Left hindlimb (tissue), 1 donor: ENCODE data around the gene GP1BB.
"Not testable (repeated sequence)": the region's sequence is repeated elsewhere in the genome, so short reads cannot be mapped to it uniquely, and the experiment has no call there.

ENCODE experiments used
- DNase-seq: peaks from one replicate; pipeline ENCODE4 v3.0.0-alpha.2; 2018

The GP1BB gene

DNA sequence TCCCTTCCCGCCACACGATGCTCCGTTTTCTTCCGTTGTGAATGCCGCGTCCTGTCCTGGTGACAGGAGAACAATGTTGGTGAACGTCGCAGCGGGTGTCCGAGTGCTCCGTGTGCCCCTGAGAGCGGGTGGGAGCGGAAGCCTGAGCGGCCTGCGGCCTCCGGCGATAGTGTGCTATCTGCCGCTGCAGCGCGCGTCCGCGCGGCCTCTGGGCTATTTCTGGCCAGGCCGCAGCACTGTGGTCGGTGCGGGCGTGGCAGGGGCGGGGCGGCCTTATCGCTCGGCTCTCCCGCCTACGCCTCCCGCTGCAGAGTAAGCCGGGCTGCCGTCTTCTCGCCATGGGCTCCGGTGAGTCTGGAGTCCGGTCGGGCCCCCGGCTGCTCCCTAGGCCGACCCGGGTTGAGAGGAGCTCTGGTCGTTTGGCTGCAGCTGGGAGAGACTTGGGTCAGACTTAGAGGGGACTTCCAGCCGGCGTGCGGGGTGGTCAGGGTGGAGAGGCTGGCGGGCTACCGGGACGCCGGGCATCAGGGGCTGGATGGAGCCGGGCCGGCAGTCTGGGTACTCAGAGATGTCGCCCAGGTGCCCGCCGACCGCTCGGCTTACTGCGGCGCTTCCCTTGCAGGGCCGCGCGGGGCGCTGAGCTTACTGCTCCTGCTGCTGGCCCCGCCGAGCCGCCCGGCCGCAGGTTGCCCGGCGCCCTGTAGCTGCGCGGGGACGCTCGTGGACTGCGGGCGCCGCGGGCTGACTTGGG lies at the start of gene GP1BB:
Gene GP1BB, plus strand, starts transcription at position 308 of the 751 bp plus-strand sequence. Its CDS starts 31 bp downstream, at position 339.
- peak; percentile 45 for DNase-seq

DNA sequence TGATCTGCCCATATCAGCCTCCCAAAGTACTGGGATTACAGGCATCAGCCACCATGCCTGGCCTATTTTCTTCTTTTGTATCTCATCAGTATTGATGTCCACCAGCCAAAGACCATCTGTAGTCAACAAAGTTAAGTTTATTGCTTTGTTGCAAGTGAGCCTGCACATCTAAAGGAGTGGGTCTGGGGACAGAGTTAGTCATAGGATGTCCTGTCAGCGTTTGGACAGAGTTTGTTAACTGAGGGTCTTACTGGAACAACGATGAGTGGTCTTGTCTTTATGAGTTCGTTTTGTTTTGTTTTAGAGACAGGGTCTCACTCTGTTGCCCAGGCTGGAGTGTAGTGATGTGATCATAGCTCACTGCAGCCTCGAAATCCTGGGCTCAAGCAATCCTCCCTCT lies 49.7 kb upstream of the GP1BB start:
- DNase-seq, result no peak

DNA sequence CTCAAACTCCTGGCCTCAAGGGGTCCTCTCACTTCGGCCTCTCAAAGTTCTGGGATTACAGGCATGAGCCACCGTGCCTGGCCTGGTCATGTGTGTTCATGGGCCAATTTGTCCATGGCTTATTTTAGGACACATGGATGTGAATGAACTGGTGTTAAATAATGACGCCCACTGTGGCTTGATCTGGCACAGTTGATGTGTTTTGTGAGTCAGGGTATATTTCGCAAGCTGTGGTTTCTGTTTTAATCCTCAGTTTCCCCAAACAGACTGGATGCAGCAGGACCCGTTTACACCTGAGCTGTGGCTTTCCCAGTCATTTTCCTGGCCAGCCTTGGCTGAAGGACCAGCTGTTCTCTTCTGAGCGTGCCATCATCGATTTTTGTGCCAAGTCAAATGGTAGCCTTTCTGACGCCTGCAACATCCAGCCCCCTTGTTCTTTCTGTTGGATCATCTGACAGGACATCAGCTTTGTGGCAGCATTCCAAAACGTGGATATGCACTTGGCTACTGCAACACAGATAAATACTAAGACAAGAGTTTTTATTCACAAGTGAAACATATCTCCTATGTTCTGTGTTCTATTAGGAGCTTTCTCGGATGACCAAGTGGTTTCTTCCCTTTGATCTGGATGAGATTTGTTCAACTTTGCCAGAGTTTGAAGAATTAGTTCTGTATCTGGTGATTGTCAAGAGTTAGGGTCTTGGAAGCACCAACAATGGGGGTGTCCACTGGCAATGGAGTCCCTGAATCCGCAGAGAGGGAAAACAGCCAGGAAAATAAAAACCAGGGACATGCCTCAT lies 49.0 kb upstream of the GP1BB start:
- DNase-seq, result no peak

DNA sequence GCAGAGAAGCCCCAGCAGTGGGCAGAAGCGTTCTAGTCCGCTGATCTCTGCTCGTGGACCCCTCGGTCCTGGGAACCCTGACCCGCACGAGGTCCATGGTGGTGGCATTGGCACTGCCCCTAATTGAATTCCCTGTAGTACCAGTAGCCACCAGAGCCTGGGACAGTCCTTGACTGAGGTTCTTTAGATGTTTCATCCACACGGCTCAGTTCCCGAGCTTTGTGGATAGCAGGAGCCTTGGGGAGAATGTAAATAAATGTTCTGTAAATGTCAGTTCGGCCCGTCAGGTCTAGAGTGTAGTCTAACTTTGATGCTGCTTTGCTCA lies 48.4 kb upstream of the GP1BB start:
- no peak for DNase-seq

DNA sequence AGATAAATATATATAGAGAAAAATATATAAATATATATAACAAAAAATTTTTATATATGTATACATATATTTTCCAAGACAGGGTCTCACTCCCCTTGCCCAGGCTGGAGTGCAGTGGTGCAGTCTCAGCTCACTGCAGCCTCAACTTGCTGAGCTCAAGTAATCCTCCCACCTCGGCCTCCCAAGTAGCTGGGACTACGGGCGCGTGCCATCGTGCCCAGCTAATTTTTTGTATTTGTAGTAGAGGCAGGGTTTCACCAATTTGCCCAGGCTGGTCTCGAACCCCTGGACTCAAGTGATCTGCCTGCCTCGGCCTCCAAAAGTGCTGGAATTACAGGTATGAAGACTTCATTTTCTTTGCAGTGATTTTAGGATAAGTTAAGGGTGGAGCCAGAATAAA lies 47.9 kb upstream of the GP1BB start:
- DNase-seq, result no peak

DNA sequence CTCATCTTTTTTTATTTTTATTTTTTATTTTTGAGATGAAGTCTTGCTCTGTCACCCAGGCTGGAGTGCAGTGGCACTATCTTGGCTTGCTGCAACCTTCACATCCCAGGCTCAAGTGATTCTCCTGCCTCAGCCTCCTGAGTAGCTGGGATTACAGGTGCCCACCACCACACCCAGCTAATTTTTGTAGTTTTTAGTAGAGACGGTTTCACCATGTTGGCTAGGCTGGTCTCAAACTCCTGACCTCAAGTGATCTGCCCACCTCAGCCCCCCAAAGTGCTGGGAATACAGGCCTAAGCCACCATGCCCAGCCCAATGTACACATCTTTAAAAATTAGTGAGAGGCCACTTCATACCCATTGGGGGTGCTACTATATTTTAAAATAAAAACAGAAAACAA lies 46.9 kb upstream of the GP1BB start:
- not testable (repeated sequence) for DNase-seq

DNA sequence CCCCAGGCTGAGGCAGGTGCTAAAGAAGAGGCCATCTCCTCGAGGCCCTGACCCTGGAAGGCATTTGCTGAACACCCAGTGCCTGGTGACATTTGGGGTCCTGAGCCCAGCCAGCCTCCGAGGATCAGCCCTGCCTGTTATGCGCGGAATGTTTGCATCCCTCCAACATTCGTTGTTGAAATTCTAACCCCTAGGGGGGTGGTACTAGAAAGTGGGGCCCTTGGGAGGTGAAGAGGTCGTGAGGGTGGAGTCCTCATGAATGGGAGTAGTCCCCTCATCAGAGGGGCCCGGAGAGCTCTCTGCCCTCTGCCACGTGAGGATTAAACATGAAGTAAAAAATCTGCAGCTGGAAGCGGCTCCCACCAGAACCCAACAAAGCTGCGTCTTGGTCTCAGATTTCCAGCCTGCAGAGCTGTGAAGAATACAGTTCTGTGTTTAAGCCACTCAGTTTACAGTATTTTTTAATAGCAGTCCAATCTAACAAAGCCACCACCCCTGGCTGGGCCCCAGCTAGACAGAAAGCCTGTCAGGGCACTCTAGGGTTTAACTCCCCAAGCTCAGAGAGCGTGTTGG lies 44.3 kb upstream of the GP1BB start:
- no peak for DNase-seq

DNA sequence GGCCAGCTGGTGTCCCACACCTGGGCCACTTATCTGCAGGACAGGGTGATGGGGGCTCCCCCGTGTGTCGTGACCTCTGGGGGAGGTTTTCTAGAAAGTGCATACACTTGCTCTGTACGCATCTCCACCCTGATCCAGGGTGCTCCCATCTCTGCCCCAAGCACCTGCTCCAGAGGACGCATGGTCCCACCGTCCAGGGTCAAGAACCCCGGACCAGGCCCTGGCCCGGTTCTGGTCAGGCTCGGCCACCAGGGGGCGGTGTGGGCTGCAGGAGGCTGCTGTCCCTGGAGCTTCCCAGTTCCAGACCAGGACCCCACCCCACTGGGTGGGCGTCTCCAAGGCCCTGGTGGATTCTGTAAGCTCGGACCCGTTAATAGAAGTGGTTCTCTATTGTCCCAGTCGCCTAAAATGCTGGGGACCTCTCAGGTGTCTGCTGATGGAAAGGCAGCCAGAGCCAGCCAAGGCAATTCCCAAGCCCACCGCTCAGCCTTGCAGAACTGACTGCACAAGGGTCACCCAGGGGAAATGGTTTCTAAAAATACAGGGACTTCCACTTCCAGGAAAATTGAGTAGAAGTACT lies 43.7 kb upstream of the GP1BB start:
- no peak for DNase-seq

DNA sequence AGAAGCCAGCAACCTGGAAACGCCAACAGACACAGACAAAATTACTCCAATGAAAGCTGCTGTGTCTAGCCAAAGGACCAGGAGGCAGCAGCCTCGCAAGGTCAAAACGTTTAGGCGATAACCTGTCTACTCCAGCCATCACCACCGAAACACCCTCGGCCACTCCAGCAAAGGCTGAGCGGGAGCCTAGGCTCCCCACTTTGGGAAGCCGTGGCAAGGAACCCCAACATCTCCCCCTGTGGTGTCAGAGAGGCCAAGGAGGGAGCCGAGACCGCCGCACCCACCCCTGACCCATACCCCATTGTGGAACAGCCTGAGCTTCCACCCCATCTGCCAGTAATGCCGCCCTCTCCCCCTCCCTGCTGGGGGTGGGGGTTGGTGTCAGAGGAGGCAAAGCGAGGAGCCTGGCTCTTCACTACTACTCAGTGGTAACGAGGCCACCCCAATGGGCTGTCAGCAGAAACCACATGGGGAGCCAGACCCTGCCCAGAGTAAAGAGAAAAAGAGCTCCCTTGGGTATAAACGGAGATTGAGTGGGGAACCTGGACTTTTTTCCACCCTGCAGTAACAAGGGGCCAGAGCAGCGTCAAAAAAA lies 43.0 kb upstream of the GP1BB start:
- no peak for DNase-seq

DNA sequence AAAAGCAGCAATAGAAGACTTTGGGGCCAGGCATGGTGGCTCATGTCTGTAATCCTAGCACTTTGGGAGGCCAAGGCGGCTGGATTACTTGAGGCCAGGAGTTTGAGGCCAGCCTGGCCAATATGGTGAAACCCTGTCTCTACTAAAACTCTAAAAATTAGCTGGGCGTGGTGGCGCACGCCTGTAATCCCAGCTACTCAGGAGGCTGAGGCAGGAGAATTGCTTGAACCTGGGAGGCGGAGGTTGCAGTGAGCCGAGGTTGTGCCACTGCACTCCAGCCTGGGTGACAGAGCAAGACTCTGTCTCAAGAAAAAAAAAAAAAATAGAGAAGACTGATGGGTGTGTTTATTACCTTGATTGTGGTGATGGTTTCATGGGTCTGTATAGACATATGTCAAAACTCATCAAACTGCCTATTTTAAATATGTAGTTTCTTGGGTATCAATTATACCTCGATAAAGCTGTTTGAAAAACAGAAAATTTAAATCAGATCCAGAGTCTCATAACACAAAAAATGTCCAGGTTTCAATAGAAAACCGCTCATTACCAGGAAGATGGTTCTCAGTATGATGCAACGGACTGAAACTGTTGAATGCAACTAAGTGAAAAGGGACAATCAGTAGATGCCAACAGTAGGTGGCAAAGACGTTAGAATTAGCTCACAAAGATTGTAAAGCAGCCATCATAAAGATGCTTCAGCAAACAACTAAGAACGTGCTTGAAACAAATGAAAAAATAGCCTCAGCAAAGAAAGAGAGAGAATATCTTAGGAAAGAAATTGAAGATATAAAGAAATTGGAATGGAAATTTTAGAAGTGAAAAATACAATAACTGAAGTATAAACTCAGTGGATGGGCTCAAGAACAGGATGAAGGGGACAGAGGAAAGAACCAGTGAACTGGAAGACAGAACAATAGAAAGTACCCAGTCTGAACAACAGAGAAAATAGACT lies 42.2 kb upstream of the GP1BB start:
- DNase-seq, result no peak

DNA sequence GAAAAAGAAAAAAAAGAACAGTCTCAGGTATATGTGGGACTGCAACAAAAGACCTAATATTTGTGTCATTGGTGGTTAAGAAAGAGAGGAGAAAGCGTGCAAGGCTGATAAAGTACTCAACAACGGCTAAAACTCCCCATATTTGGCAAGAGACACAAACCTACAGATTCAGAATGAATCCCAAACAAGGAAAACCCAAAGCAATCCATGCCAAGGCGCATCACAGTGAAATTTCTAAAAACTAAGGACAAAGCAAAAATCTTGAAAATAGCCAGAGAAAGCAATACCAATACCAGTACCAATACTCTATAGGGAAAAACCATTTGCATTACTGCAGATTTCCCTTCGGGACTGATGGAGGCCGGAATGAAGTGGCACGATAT lies 41.5 kb upstream of the GP1BB start:
- no peak for DNase-seq

DNA sequence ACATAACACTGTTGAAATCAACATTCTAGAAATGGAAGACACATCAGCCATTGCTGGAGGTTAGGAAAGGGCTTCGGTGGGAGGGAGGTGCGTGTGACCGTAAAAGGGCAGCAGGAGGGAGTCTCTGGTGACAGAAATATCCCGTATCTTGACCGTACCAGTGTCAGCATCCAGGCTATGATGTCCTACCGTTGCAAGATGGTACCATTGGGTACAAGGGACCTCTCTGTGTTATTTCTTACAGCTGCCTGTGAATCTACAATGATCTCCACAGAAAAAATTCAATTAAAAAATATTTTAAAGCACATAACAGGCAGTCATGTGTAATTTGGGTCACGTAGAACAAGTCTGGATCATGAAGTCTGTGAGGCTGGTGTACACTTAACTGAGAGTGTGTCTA lies 36.4 kb upstream of the GP1BB start:
- DNase-seq, result no peak

DNA sequence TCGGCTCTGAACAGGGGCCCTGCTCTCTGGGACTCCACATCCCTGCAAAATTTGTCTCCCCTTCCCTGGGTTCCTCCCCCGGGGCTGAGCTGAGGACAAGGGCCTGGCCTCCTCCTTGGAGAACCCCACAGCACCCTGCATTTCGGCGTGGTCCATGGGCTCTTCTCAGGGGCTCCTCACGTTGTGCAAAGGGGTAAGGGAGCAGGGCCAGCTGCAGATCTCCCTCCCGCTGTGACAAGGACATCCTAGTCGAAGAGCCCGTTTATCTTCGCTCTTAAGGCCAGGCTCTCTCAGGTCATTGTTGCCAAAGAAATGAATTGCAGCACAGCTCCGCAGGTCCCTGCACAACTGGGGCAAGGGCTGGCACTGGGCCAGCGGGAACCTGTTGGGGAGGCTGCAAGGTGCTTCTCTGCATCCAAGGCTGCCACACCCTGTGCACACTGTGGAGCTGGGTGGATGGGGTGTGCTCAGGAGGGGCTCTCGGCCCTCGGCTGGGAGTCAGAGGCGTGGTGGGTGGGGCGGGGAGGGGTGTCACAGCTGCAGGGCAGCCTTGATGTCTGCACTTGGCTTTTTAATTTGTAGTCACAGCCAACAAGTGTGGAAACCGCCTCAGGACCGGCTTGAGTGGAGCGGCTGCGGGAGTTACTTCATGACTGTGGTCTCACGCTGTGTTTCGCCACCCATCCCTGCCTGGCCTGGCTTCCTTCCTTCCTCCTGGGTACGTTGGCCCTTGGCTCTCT lies 35.6 kb upstream of the GP1BB start:
- DNase-seq, result no peak

DNA sequence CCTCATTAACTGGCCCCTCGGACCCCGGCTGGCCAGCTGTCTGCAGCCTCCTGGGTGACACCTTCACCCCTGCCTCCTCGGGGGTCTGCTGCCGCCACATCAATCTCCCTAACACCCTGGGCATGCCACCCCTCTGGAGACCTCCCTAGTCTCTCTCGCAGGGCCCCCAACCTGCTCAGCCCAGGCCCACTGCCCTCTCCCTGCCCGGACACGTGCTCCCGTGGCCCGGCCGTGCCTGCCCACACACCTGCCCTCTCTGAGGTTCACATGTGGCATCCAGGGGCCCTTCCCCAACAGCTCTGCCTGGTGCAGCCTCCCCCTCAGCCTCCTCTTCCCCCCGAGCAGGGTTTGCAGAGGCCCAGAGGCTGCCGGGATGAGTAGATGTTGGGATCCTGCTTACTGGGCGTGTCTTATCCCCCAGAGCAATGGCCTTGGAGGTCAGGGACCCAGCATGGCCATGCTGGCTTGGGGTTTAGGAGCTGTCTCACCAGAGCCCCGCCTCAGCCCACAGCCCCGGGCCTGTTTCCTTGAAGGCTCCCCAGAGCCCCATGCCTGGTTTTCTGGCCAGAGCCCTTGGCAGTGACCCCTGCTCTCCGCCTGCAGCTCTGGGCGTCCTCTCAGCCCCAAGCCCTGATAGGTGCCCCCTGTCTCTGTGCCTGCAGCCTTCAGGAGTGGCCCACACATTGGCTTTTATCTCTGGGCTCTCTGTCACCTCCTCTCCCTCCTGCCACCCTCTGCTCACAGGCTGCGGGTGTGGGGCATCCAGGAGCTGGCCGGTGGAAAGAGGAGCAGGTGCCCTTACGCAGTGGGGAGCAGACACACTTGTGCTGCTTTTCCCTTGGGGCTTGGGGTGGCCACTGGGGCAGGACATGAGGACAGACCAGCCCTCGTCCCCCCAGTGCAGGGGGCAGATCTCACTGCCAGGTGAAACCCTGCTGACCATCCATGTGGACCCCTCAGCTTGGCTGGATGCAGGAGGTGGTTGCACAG lies 34.7 kb upstream of the GP1BB start:
- DNase-seq, result no peak

DNA sequence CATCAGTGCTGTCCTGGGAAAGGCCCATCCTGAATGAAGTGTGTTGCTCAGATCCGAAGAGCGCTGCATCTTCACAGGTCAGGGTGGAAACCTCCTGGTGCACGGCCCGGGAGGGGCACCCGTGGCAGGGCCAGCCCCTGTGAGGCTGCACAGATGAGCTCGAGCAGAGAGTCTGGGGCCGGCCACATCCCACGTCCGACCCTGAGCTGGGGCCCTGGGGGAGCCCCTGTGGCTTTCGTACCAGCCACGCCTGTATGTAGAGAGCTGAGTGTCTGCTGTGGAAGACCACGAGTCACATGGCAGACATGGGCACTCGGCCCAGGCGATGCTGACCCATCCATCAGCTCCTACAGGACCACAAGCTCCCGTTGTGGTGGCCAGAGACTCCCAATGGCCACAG lies 33.9 kb upstream of the GP1BB start:
- no peak for DNase-seq

DNA sequence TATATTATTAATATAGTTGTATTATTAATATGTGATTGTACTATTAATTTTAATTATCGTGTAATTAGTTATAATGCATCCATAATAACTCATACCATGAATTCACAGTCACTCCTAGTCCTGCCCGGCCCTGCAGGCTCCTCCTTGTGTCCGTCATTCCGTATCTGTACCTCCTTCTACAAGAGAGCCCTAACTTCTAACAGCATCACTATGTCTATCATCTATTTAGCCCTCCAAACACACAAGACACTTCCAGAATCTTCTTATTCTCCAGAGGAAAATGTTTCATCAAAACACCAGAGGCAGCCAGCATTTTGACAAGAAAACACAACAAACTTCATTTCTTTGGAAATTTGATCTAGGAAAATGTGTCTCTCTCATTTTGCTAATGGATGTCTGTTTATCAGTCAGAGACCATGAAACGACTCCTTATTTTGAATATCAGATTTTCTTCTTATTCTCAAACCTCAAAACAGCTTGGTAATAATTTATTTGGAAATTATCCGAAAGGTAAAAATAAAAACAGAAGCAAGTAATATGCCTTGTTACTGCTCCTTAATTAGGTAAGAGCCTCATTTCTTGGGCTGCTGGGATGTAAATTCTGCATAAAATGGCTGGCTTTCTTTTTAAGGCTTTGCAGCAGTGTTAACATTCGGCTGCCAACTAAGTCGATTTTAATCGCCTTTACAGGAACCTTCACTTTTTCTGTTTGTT lies 32.2 kb upstream of the GP1BB start:
- no peak for DNase-seq

DNA sequence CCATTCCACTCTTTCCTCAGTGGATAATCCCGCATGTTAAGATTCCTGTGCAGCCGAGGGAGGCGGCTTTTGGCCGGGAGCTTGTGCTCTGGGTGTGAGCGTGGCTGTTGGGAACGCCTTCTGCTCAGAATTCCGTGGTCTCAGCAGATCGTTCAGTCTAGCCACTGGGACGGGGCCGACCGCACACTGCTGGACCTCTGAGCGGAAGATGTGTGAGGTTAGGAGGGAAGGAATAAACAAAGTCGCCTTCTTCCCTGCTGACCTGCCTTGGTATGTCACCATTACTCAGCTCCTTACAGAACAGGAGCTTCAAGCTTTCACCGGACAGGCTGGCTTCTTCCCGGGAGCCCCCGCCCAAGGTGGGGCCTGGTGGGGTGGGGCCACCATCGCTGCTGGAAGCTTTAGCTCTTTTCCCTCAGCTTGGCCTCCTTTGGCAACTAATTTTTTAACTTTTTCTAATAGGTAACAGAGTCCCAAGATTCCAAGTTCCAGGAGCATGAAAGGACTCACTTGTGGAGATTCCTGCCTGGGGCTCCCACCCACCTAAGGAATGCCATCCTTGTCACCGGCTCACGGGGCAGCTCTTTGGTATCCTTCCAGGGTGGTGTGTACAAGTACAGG lies 31.5 kb upstream of the GP1BB start:
- DNase-seq, result peak; percentile 83

DNA sequence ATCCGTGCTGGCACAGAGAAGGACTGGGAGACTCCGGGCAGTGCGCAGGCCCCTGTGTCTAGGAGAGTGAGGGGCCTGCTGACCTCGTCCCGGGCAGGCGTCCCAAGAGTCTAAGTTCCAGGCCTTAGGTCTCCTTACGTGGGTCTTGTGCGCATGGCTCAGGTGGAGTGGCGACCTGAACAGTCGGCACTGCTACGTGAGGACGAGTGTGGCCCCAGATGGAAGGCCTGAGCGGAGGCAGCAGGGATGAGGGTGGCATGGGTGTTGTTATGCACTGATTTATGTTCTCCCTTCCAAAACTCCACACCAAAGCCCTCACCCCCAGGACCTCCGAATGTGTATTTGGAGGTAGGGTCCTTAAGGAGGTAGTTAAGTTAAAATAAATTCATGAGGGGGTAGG lies 29.8 kb upstream of the GP1BB start:
- DNase-seq, result no peak
